Breast epithelium (tissue), 3 donors: ENCODE data around the gene TMEFF1.

Experiments
- CTCF ChIP-seq, 3 donors: fragments of 450-650 bp; IDR thresholded peaks; one replicate each; pipeline ENCODE4 v1.5.1; 2016 to 2017; ENCODE audit warnings: antibody characterized with exemption in 3 of 3, mild to moderate bottlenecking in 3 of 3, moderate library complexity in 3 of 3
- POLR2AphosphoS5 ChIP-seq, 3 donors: sonication (generic); formaldehyde crosslinking; IDR thresholded peaks; one replicate each; pipeline ENCODE4 v1.6.1; 2017; ENCODE audit warnings: antibody characterized with exemption in 3 of 3

DNA sequence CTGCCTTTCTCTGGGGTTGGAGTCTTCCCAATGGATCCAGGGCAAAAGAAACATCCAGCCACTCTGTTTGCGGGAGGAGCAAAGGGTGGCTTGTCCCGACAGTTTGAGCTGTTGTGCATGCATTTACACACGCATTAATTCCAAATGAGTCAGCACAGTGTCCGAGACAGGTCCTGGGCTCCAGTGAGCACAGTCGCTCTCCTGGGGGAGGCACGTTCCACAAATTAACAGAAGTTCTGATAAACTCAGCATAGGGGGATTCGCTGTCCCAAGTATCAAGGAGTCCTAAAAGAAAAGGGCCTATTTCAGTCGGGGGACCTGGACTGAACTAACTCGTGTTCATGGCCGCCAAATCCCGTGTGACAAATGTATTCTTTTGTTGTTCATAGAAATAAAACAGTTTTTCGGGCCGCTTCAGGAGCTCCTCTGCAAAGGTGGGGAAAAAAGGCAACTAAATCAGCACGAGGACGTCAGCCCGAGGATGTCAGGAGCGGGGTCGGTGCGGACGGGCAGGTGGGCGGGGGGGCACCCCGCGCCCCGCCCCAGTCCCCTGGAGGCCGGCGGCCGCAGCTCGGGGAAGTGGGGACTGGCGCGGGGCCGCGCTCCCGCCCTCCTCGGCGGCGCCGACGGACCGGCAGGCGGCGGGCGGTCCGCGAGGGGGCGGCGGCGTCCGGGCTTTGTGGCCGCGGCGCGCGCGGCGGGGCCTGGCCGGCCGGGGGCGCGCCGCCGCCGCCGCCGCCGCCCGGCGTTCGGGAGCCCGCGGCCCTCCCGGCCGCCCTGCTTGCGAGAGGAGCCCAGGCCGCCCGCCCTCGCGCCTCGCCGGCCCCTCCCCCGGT lies 46.2 kb upstream of the TMEFF1 start, which contains the start of gene MSANTD3:
- TF ChIP-seq CTCF (IDR thresholded peaks at IDR 0.05), result peak in 1 of 3 donors; percentile 43
- no peak for TF ChIP-seq POLR2AphosphoS5 (IDR thresholded peaks at IDR 0.05)
